Right atrium auricular region (tissue), 2 donors: ENCODE data around the gene RHOG. TPM values are rescaled to one million over a fixed set of nuclear protein-coding genes. Genes with fewer than 3 reads are reported as not detected.
A peak's percentile ranks its signal among the peaks of the same experiment; 100 is the strongest.
"Not testable (repeated sequence)": the region's sequence is repeated elsewhere in the genome, so short reads cannot be mapped to it uniquely, and the experiment has no call there.

Experiments
- DNase-seq: peaks from one replicate; pipeline ENCODE4 v3.0.0-alpha.2; 2019; ENCODE audit warnings: low spot score
- H3K27ac ChIP-seq, 2 donors: fragments of 200-600 bp; sonication (generic); 1 replicate in 1 of 2; 2 replicates in 1 of 2; pipeline ENCODE4 v1.5.1; 2016 to 2019
- H3K27me3 ChIP-seq, 2 donors: fragments of 200-600 bp; sonication (generic); one replicate each; pipeline versions ENCODE4 v1.5.1 to v1.6.0; 2017 to 2019
- H3K36me3 ChIP-seq: fragments of 200-600 bp; sonication (generic); one replicate; pipeline ENCODE4 v1.5.1; 2016
- H3K4me1 ChIP-seq, 2 donors: fragments of 200-600 bp; sonication (generic); one replicate each; pipeline versions ENCODE4 v1.5.1 to v1.6.0; 2017 to 2019
- H3K4me3 ChIP-seq, 2 donors: fragments of 200-600 bp; sonication (generic); 1 replicate in 1 of 2; 2 replicates in 1 of 2; pipeline ENCODE4 v1.5.1; 2017 to 2019; ENCODE audit warnings: mild to moderate bottlenecking in 1 of 2, moderate library complexity in 1 of 2
- H3K9me3 ChIP-seq, 2 donors: fragments of 200-600 bp; sonication (generic); one replicate each; pipeline ENCODE4 v1.5.1; 2019
- total RNA-seq, 2 donors: library from RNA; depleted of rRNA; stranded (reverse); fragments of >200 nt; gene quantifications; one replicate each; pipeline ENCODE4 v1.1.0, GENCODE V29; 2016
- TF ChIP-seq, protein P1 (sequence below), 2 donors: fragments of 200-600 bp; sonication (generic); IDR thresholded peaks; one replicate each; pipeline ENCODE4 v1.5.1; 2019; ENCODE audit warnings: antibody characterized with exemption in 2 of 2

Gene RHOG
- total RNA-seq, 2 donors from 2014 or later = 20.1 to 48.9 TPM

DNA sequence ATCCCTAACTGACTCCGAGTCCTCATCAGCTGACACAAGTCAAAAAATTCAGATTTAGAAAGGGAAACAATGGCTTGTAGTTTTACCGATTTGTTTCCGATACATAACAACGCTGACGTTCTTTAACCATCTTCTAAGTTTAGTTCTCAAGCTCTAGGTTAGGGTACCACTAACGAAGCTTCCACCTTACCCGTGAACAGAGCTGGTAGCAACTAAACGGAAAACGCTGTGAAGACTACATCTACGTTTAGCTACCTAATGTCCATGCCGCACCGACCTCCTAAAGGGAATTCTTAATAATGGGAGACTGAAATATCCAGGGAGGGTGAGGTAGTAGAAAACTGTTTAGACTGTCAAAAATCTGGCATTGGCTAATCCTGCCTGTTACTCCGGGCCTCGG, 44.4 kb downstream of the RHOG start:
- Histone ChIP-seq H3K27me3 (no peaks in the 10 kb centered on the region), H3K36me3 (peaks cover 21% of the 10 kb centered on the region), H3K9me3 (no peaks in the 10 kb centered on the region), H3K4me1 (peaks cover 0 to 36% of the 10 kb centered on the region in 2 donors), H3K27ac (peak overlapping the region; percentile 93 to 95), H3K4me3 (peak overlapping the region; percentile 83 to 89)
- no peak for DNase-seq
- TF ChIP-seq, protein P1, sequence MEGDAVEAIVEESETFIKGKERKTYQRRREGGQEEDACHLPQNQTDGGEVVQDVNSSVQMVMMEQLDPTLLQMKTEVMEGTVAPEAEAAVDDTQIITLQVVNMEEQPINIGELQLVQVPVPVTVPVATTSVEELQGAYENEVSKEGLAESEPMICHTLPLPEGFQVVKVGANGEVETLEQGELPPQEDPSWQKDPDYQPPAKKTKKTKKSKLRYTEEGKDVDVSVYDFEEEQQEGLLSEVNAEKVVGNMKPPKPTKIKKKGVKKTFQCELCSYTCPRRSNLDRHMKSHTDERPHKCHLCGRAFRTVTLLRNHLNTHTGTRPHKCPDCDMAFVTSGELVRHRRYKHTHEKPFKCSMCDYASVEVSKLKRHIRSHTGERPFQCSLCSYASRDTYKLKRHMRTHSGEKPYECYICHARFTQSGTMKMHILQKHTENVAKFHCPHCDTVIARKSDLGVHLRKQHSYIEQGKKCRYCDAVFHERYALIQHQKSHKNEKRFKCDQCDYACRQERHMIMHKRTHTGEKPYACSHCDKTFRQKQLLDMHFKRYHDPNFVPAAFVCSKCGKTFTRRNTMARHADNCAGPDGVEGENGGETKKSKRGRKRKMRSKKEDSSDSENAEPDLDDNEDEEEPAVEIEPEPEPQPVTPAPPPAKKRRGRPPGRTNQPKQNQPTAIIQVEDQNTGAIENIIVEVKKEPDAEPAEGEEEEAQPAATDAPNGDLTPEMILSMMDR (IDR thresholded peaks at IDR 0.05) = no peak

DNA sequence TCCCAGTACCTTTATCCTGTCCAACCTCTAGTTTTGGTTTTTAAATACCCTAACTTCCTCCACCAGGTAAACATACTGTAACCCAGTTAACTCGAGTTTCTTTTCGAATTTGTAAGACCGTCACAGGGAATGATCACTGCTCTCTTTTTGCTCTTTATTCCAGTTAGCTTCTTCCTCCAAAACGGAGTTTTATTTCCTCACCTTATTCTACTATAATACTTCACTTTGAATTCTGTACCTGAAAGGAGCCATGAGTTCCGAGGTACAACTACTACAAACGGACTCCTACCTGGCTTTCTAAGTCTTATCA, 44.8 kb downstream of the RHOG start:
- Histone ChIP-seq H3K9me3 (no peaks in the 10 kb centered on the region), H3K27me3 (no peaks in the 10 kb centered on the region), H3K36me3 (peaks cover 21% of the 10 kb centered on the region), H3K27ac (peak overlapping the region; percentile 93 to 95), H3K4me1 (peaks cover 0 to 36% of the 10 kb centered on the region in 2 donors), H3K4me3 (peak overlapping the region; percentile 83 to 89)
- no peak for DNase-seq
- TF ChIP-seq, protein P1 (IDR thresholded peaks at IDR 0.05) = no peak

DNA sequence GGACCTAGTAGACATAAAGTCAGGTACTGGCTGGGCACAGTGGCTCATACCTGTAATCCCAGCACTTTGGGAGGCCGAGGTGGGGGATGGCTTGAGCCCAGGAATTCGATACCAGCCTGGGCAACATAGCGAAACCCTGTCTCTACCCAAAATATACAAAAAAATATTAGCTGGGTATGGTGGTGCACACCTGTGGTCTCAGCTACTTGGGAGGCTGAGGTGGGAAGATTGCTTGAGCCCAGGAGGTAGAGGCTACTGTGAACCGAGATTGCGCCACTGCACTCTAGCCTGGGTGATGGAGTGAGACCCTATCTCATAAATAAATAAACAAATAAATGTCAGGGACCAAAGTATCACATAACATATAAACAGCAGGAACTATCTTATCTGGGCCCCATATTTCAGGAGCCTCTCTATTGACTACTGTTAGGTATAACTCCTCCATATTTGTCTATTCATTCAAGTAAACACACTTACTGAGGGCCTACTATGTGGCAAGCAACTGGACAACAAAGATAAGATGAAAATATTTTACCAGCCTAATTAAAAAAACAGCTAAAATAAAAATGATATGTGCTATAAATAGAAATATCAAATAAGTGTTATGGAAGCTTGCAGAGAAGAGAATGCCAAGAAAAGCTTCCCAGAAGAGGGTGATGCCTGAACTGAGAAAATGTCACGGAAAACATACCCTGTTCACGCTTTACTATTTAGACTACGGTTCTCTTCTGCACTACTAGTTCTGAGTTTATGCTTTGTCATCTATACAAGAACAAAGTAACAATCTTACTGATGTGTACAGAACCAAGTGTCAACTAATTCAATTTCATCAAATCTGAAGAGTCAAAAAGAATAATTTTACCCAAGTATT, 45.4 kb downstream of the RHOG start:
- Histone ChIP-seq H3K4me1 (peaks cover 0 to 38% of the 10 kb centered on the region in 2 donors), H3K27ac (peak overlapping the region; percentile 93 to 95), H3K27me3 (no peaks in the 10 kb centered on the region), H3K36me3 (peaks cover 21% of the 10 kb centered on the region), H3K9me3 (no peaks in the 10 kb centered on the region), H3K4me3 (peak overlapping the region; percentile 83 to 89)
- no peak for DNase-seq
- TF ChIP-seq, protein P1 (IDR thresholded peaks at IDR 0.05) = no peak

DNA sequence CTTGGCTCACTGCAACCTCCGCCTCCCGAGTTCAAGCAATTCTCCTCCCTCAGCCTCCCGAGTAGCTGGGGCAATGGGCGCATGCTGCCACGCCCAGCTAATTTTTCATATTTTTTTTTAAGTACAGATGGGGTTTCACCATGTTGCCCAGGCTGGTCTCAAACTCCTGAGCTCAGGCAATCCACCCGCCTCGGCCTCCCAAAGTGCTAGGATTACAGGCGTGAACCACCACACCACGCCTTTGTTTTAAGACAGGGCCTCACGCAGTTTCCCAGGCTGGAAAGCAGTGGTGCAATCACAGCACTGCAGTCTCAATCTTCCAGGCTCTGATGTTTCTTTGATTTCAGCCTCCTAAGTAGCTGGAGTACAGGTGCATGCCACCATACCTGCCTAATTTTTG, 46.4 kb downstream of the RHOG start:
- not testable (repeated sequence) for H3K27ac ChIP-seq, DNase-seq, H3K27me3 ChIP-seq, H3K4me3 ChIP-seq, H3K9me3 ChIP-seq
- Histone ChIP-seq H3K36me3 (peaks cover 23% of the 10 kb centered on the region), H3K4me1 (peaks cover 0 to 47% of the 10 kb centered on the region in 2 donors)

DNA sequence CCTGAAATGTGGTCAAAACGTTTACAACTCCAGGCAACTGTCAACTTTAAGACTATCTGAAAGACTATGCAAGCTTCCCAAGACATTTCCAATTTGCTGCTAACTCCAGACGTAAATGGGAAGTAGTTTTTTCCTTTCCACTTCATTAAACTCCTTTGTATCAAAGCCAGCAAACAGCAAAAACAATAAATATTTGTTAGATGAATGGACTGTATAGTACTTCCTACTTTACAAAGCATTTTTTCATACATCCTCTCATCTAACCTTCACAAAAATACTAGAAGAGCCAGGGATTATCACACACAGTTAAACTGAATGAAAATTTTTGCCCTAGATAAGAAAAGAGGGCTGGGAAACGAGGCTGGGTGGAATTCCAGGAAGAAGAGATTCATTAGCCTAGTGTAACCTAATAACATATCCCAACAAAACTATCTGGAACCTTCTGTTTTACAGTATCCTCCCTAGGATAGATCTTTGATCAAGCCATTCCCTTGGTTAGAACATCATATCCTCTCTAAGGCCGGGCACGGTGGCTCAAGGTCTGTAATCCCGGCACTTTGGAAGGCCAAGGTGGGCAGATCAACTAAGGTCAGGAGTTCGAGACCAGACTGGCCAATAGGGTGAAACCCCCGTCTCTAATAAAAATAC, 53.9 kb downstream of the RHOG start:
- Histone ChIP-seq H3K9me3 (no peaks in the 10 kb centered on the region), H3K27me3 (no peaks in the 10 kb centered on the region), H3K27ac (no peak overlapping the region), H3K4me1 (peaks cover 0 to 44% of the 10 kb centered on the region in 2 donors), H3K36me3 (peaks cover 3% of the 10 kb centered on the region), H3K4me3 (no peak overlapping the region)
- peak; percentile 42 for DNase-seq
- TF ChIP-seq, protein P1 (IDR thresholded peaks at IDR 0.05) = no peak

DNA sequence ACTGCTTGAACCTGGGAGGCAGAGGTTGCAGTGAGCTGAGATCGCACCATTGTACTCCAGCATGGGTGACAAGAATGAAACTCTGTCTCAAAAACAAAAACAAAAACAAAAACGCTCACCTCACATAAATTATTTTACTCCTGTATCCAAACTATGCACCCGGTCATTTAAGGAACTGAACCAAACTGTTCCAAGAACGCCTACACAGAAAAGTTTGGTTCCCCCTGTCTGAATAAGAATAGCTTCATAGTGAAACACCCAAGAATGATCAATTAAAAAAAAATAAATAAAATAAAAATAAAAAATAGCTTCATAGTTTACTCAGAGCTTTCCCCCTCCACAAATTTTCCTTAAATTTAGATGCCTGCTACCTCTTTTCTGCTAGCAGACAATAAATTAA, 57.1 kb downstream of the RHOG start:
- Histone ChIP-seq H3K4me3 (no peak overlapping the region), H3K27me3 (no peaks in the 10 kb centered on the region), H3K9me3 (no peaks in the 10 kb centered on the region), H3K36me3 (peaks cover 15% of the 10 kb centered on the region), H3K4me1 (peaks cover 0 to 32% of the 10 kb centered on the region in 2 donors), H3K27ac (no peak overlapping the region)
- no peak for DNase-seq
- TF ChIP-seq, protein P1 (IDR thresholded peaks at IDR 0.05) = no peak
